ENCODE data around the gene DPEP1. TPM values are rescaled to one million over a fixed set of nuclear protein-coding genes. Genes with fewer than 3 reads are reported as not detected.
A peak's percentile ranks its signal among the peaks of the same experiment; 100 is the strongest.

Gene DPEP1
- polyA plus RNA-seq, 3 donors: not detected

GRCh38 chr16:89572485-89573205 lies 40.8 kb upstream of the DPEP1 start:
- H3K4me3 ChIP-seq (replicated peaks in 1 of 3; ENCODE audit: low read depth in 2 of 3, low read length in 3 of 3): no peak overlapping the region
- H3K9ac ChIP-seq (ENCODE audit: insufficient read depth, low read length, poor library complexity, severe bottlenecking): no peak overlapping the region
- H3K9me3 ChIP-seq (replicated peaks in 1 of 2; ENCODE audit: control insufficient read depth in 1 of 2, insufficient read depth in 1 of 2, low read length in 2 of 2): no peaks in the 10 kb centered on the region
- H3K36me3 Mint-ChIP-seq: peaks cover 1 to 2% of the 10 kb centered on the region in 2 donors
- H4K20me1 ChIP-seq (ENCODE audit: insufficient read depth, low read length): no peaks in the 10 kb centered on the region
- no peak for TF ChIP-seq CTCF (IDR thresholded peaks at IDR 0.05)
- H3K4me1 ChIP-seq (ENCODE audit: control insufficient read depth in 1 of 2, insufficient read depth in 2 of 2, low read length in 2 of 2): peaks cover 10 to 20% of the 10 kb centered on the region in 2 donors
- no peaks in the 10 kb centered on the region for H3K79me2 ChIP-seq (ENCODE audit: insufficient read depth, low read length)
- peaks cover 12% of the 10 kb centered on the region for H3K4me1 Mint-ChIP-seq
- H3K4me2 ChIP-seq (replicated peaks; ENCODE audit: extremely low read depth, low read length, poor library complexity, severe bottlenecking): no peak overlapping the region
- DNase-seq: no peak
- H2AFZ ChIP-seq (ENCODE audit: insufficient read depth, low read depth, low read length, poor library complexity, severe bottlenecking): no peak overlapping the region
- peaks cover 0 to 3% (median 0%) of the 10 kb centered on the region in 7 donors for H3K9me3 Mint-ChIP-seq
- H3K27me3 ChIP-seq (ENCODE audit: control insufficient read depth in 2 of 2, insufficient read depth in 2 of 2, low read length in 2 of 2): peaks cover 15 to 41% of the 10 kb centered on the region in 2 donors
- H3K27me3 Mint-ChIP-seq (ENCODE audit: low read depth in 3 of 3): peaks cover 40 to 57% (median 41%) of the 10 kb centered on the region in 3 donors
- intact Hi-C loops (cut with micrococcal nuclease): loop anchor here in 1 of 2 donors (10.0 kb wide), 1 partner anchor 72 kb away; no protein-coding TSS in a partner anchor
- H3K27ac ChIP-seq (ENCODE audit: low read depth in 1 of 2, low read length in 2 of 2): no peak overlapping the region
- WGBS (ENCODE audit: insufficient coverage): 63% methylated on average over 14 of the region's 19 CpGs
- H3K27ac Mint-ChIP-seq: no peak overlapping the region
- no peak overlapping the region for H3K4me3 Mint-ChIP-seq
- H3K36me3 ChIP-seq (replicated peaks in 1 of 2; ENCODE audit: control insufficient read depth in 1 of 2, insufficient read depth in 2 of 2, low read length in 2 of 2): no peaks in the 10 kb centered on the region

GRCh38 chr16:89573826-89574680 lies 39.4 kb upstream of the DPEP1 start:
- no peak for DNase-seq
- H3K27me3 ChIP-seq (ENCODE audit: control insufficient read depth in 2 of 2, insufficient read depth in 2 of 2, low read length in 2 of 2): peaks cover 15 to 41% of the 10 kb centered on the region in 2 donors

More at GRCh38 chr16:89573826-89574680, 39.4 kb upstream of the DPEP1 start:
- no peaks in the 10 kb centered on the region for H3K36me3 ChIP-seq (replicated peaks in 1 of 2; ENCODE audit: control insufficient read depth in 1 of 2, insufficient read depth in 2 of 2, low read length in 2 of 2)
- Mint-ChIP-seq H3K36me3 (no peaks in the 10 kb centered on the region), H3K27ac (no peak overlapping the region), H3K4me1 (peaks cover 12% of the 10 kb centered on the region), H3K4me3 (peak overlapping the region in 1 of 2 donors; percentile 57), H3K9me3 (peaks cover 0 to 4% (median 3%) of the 10 kb centered on the region in 7 donors), H3K27me3 (ENCODE audit: low read depth in 3 of 3) (peaks cover 39 to 62% (median 44%) of the 10 kb centered on the region in 3 donors)
- TF ChIP-seq CTCF (IDR thresholded peaks at IDR 0.05): no peak
- 88% methylated on average over 31 of the region's 31 CpGs for WGBS (ENCODE audit: insufficient coverage)
- H4K20me1 ChIP-seq (ENCODE audit: insufficient read depth, low read length): no peaks in the 10 kb centered on the region
- peak overlapping the region; percentile 53 for H2AFZ ChIP-seq (ENCODE audit: insufficient read depth, low read depth, low read length, poor library complexity, severe bottlenecking)
- peak overlapping the region; percentile 38 for H3K9ac ChIP-seq (ENCODE audit: insufficient read depth, low read length, poor library complexity, severe bottlenecking)
- H3K4me2 ChIP-seq (replicated peaks; ENCODE audit: extremely low read depth, low read length, poor library complexity, severe bottlenecking): peak overlapping the region; percentile 70
- peaks cover 10 to 20% of the 10 kb centered on the region in 2 donors for H3K4me1 ChIP-seq (ENCODE audit: control insufficient read depth in 1 of 2, insufficient read depth in 2 of 2, low read length in 2 of 2)
- H3K9me3 ChIP-seq (replicated peaks in 1 of 2; ENCODE audit: control insufficient read depth in 1 of 2, insufficient read depth in 1 of 2, low read length in 2 of 2): no peaks in the 10 kb centered on the region
- H3K27ac ChIP-seq (ENCODE audit: low read depth in 1 of 2, low read length in 2 of 2): no peak overlapping the region
- H3K4me3 ChIP-seq (replicated peaks in 1 of 3; ENCODE audit: low read depth in 2 of 3, low read length in 3 of 3): peak overlapping the region in 1 of 3 experiments; percentile 61
- intact Hi-C loops (cut with micrococcal nuclease): loop anchor here in 1 of 2 donors (10.0 kb wide), 1 partner anchor 71 kb away; no protein-coding TSS in a partner anchor
- H3K79me2 ChIP-seq (ENCODE audit: insufficient read depth, low read length): no peaks in the 10 kb centered on the region

All from CD14-positive monocyte (primary cell).